ENCODE results near the gene GNG4.

DNA sequence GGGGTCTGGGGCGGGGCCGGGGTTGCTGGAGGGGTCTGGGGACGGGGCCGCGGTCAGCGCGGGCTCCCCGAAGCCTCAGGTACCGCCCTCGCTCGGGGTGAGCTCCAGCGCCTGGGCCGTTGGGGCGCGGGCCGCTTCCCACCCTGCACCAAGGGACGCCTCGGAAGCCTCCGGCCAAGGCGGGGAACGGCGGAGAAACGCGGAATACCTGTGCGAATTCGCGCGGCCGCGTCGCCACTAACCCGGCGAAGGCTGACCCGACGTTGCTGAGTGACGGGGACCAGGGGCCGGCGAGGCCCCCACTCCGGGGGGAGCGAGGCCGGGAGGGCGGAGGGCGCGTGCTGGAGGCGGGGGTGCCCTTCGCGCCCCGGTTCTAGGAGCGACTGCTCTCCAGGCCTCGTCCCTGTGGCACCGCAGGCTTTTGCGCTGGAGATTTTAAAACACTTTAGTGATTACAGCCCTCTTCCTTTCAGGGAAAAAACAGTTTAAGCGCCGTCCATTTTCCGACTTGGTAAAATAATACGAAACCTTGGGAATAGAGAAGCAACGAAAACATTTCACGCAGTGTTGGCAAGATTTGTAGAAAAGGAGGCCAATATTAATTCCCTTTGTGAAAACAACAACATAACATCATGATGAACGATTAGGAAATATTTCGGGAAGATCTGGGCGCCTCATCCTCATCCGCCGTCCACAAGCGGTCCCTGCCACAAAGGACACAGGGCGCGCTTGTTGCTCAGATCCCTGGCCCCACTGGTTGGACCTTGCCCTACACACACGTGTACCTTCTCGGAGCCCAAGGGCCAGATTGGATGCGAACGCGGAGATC lies 971 bp upstream of the GNG4 start:
- TF ChIP-seq, protein P1, sequence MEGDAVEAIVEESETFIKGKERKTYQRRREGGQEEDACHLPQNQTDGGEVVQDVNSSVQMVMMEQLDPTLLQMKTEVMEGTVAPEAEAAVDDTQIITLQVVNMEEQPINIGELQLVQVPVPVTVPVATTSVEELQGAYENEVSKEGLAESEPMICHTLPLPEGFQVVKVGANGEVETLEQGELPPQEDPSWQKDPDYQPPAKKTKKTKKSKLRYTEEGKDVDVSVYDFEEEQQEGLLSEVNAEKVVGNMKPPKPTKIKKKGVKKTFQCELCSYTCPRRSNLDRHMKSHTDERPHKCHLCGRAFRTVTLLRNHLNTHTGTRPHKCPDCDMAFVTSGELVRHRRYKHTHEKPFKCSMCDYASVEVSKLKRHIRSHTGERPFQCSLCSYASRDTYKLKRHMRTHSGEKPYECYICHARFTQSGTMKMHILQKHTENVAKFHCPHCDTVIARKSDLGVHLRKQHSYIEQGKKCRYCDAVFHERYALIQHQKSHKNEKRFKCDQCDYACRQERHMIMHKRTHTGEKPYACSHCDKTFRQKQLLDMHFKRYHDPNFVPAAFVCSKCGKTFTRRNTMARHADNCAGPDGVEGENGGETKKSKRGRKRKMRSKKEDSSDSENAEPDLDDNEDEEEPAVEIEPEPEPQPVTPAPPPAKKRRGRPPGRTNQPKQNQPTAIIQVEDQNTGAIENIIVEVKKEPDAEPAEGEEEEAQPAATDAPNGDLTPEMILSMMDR (conservative IDR thresholded peaks at IDR 0.05; ENCODE audit: low read depth, low read length) = no peak
- TF ChIP-seq POLR2A (IDR thresholded peaks at IDR 0.05; ENCODE audit: low read depth, low read length) (no peak), RAD21 (IDR thresholded peaks at IDR 0.05; ENCODE audit: low read length) (no peak), RFX5 (IDR thresholded peaks at IDR 0.05; ENCODE audit: low read depth, low read length) (no peak), SMC3 (IDR thresholded peaks at IDR 0.05; ENCODE audit: low read depth, low read length) (no peak), MAFK (IDR thresholded peaks at IDR 0.05; ENCODE audit: low read depth, low read length) (no peak), CEBPB (IDR thresholded peaks at IDR 0.05; ENCODE audit: low read depth, low read length) (no peak), FOS (IDR thresholded peaks at IDR 0.05; ENCODE audit: low read depth, low read length) (no peak), RCOR1 (IDR thresholded peaks at IDR 0.05; ENCODE audit: insufficient replicate concordance, low read length) (no peak), MXI1 (IDR thresholded peaks at IDR 0.05; ENCODE audit: borderline replicate concordance, low read depth, low read length) (no peak), MAZ (IDR thresholded peaks at IDR 0.05; ENCODE audit: borderline replicate concordance, low read depth, low read length) (no peak), NFE2L2 (IDR thresholded peaks at IDR 0.05; ENCODE audit: low read depth, low read length) (no peak)
- TF ChIP-seq, protein P2, sequence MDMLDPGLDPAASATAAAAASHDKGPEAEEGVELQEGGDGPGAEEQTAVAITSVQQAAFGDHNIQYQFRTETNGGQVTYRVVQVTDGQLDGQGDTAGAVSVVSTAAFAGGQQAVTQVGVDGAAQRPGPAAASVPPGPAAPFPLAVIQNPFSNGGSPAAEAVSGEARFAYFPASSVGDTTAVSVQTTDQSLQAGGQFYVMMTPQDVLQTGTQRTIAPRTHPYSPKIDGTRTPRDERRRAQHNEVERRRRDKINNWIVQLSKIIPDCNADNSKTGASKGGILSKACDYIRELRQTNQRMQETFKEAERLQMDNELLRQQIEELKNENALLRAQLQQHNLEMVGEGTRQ (IDR thresholded peaks at IDR 0.05; ENCODE audit: low read depth, low read length) = no peak
- TF ChIP-seq, protein P3, sequence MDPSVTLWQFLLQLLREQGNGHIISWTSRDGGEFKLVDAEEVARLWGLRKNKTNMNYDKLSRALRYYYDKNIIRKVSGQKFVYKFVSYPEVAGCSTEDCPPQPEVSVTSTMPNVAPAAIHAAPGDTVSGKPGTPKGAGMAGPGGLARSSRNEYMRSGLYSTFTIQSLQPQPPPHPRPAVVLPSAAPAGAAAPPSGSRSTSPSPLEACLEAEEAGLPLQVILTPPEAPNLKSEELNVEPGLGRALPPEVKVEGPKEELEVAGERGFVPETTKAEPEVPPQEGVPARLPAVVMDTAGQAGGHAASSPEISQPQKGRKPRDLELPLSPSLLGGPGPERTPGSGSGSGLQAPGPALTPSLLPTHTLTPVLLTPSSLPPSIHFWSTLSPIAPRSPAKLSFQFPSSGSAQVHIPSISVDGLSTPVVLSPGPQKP (IDR thresholded peaks at IDR 0.05; ENCODE audit: borderline replicate concordance, low read depth, low read length) = no peak
